ENCODE results near the gene BCOR.

The BCOR gene

GRCh38 chrX:40060356-40060845, 37.4 kb downstream of the BCOR start:
- H3K27ac ChIP-seq (ENCODE audit: low read depth, low read length, poor library complexity, severe bottlenecking): no peak overlapping the region
- H3F3A ChIP-seq (ENCODE audit: insufficient read depth, low read length): no peaks in the 10 kb centered on the region
- H3K9ac ChIP-seq (ENCODE audit: low read length): no peak overlapping the region
- no peaks in the 10 kb centered on the region for H3K4me1 ChIP-seq (ENCODE audit: insufficient read depth, low read length, severe bottlenecking)
- no peak overlapping the region for H3K4me2 ChIP-seq (ENCODE audit: low read length)
- no peaks in the 10 kb centered on the region for H3K27me3 ChIP-seq (ENCODE audit: insufficient read depth, low read length)
- no peaks in the 10 kb centered on the region for H4K20me1 ChIP-seq (ENCODE audit: insufficient read depth, low read length)
- H2AFZ ChIP-seq (ENCODE audit: low read length): no peak overlapping the region
- H3K79me2 ChIP-seq (ENCODE audit: insufficient read depth, low read length): no peaks in the 10 kb centered on the region
- H3K36me3 ChIP-seq (ENCODE audit: insufficient read depth, low read length): peaks cover 97% of the 10 kb centered on the region
- H3K9me2 ChIP-seq (ENCODE audit: low read depth, low read length): no peaks in the 10 kb centered on the region
- TF ChIP-seq CTCF (IDR thresholded peaks at IDR 0.05; ENCODE audit: low read length) (no peak), EZH2 (IDR thresholded peaks at IDR 0.05; ENCODE audit: borderline replicate concordance, low read length) (no peak)
- no peak overlapping the region for H3K4me3 ChIP-seq (ENCODE audit: low read depth, low read length, poor library complexity, severe bottlenecking)
- H3K9me3 ChIP-seq (ENCODE audit: low read length): no peaks in the 10 kb centered on the region

DNA sequence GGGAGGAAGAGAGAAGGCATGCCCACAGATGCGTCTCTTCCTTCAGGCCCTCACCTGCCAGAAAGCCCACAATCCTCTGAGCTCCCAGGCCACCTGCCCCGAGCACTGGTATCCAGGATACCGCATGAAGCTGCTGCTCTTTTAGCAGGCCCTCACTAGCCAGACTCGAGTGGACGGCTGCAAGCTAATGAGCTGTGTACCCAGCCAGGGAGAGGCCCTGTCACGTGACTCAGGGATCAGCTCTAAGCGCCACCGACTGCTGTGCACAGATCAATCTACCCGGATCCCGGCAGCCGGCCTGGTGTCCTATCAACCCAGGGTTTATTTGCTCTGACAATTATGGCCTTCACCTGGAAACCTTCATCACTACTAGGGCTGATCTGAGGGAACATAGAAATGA, 39.0 kb downstream of the BCOR start:
- H3K4me3 ChIP-seq (ENCODE audit: low read depth, low read length, poor library complexity, severe bottlenecking): no peak overlapping the region
- H3F3A ChIP-seq (ENCODE audit: insufficient read depth, low read length): no peaks in the 10 kb centered on the region
- no peaks in the 10 kb centered on the region for H3K9me3 ChIP-seq (ENCODE audit: low read length)
- no peaks in the 10 kb centered on the region for H3K27me3 ChIP-seq (ENCODE audit: insufficient read depth, low read length)
- no peak overlapping the region for H3K27ac ChIP-seq (ENCODE audit: low read depth, low read length, poor library complexity, severe bottlenecking)
- no peak overlapping the region for H2AFZ ChIP-seq (ENCODE audit: low read length)
- H3K4me1 ChIP-seq (ENCODE audit: insufficient read depth, low read length, severe bottlenecking): no peaks in the 10 kb centered on the region
- no peaks in the 10 kb centered on the region for H3K9me2 ChIP-seq (ENCODE audit: low read depth, low read length)
- peaks cover 98% of the 10 kb centered on the region for H3K36me3 ChIP-seq (ENCODE audit: insufficient read depth, low read length)
- H3K79me2 ChIP-seq (ENCODE audit: insufficient read depth, low read length): no peaks in the 10 kb centered on the region
- no peak overlapping the region for H3K4me2 ChIP-seq (ENCODE audit: low read length)
- no peak overlapping the region for H3K9ac ChIP-seq (ENCODE audit: low read length)
- no peaks in the 10 kb centered on the region for H4K20me1 ChIP-seq (ENCODE audit: insufficient read depth, low read length)
- TF ChIP-seq CTCF (IDR thresholded peaks at IDR 0.05; ENCODE audit: low read length): no peak
- no peak for TF ChIP-seq EZH2 (IDR thresholded peaks at IDR 0.05; ENCODE audit: borderline replicate concordance, low read length)

GRCh38 chrX:40057405-40057804, 40.4 kb downstream of the BCOR start:
- Histone ChIP-seq H3K79me2 (ENCODE audit: insufficient read depth, low read length) (no peaks in the 10 kb centered on the region), H3K4me3 (ENCODE audit: low read depth, low read length, poor library complexity, severe bottlenecking) (no peak overlapping the region), H3K4me2 (ENCODE audit: low read length) (no peak overlapping the region), H3K9me2 (ENCODE audit: low read depth, low read length) (no peaks in the 10 kb centered on the region), H3K27me3 (ENCODE audit: insufficient read depth, low read length) (no peaks in the 10 kb centered on the region), H3K4me1 (ENCODE audit: insufficient read depth, low read length, severe bottlenecking) (no peaks in the 10 kb centered on the region), H3K9ac (ENCODE audit: low read length) (no peak overlapping the region), H3K36me3 (ENCODE audit: insufficient read depth, low read length) (peaks cover 98% of the 10 kb centered on the region), H3F3A (ENCODE audit: insufficient read depth, low read length) (no peaks in the 10 kb centered on the region), H4K20me1 (ENCODE audit: insufficient read depth, low read length) (no peaks in the 10 kb centered on the region), H2AFZ (ENCODE audit: low read length) (no peak overlapping the region), H3K27ac (ENCODE audit: low read depth, low read length, poor library complexity, severe bottlenecking) (no peak overlapping the region), H3K9me3 (ENCODE audit: low read length) (no peaks in the 10 kb centered on the region)
- peak; percentile 10; the same call in 1 of the 2 replicates for TF ChIP-seq CTCF (IDR thresholded peaks at IDR 0.05; ENCODE audit: low read length)
- no peak for TF ChIP-seq EZH2 (IDR thresholded peaks at IDR 0.05; ENCODE audit: borderline replicate concordance, low read length)

All from OCI-LY1 (cell line).